ENCODE data around the gene ELMO1. TPM values are rescaled to one million over a fixed set of nuclear protein-coding genes. Genes with fewer than 3 reads are reported as not detected.
A peak's percentile ranks its signal among the peaks of the same experiment; 100 is the strongest.

ELMO1 gene
- total and polyA plus RNA-seq, 2 experiments from 2014 or later = 6.5 to 24.9 TPM

DNA sequence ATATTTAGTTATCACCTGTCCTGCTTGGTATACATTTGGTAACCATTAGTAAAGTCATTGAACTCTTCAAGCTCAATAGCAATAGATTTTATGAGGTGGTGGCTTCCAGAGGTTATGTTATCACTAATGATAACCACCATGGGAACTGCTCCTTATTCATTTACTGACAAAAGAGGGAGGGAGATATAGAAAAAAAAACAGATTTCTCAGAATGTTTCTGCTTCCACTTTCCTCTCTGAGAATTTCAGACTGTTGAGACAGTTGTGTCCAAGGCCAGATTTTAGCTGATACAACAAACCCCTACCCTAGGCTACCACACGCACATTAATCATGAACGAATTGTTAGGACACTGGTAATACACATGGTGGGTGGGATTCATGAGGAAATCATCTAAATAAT is 570.4 kb downstream of the ELMO1 start (continued):
- no peak for TF ChIP-seq CREB1 (CRISPR knock-in tag; IDR thresholded peaks at IDR 0.05; ENCODE audit: low read depth)

DNA sequence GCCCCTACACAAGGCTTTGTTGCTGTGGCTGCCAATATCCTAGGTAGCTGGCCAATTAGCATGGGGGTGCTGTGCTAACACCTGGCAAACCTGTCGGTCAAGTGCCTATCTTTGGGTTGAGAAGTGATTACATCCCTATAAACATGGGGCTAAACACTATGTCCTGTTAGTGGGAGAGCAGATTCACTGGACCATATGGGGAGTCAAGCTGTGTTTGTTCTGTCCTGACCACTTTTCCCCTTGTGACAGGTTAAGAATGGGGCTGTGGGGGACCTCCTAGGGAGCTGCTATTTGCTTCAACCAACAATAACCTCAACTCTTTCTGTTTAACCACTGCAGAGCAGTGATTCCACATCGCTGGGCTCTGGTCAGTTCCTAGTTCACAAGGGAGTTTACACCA is 572.9 kb downstream of the ELMO1 start:
- no peaks in the 10 kb centered on the region; the same call in 2 of the 3 replicates for H3K36me3 Mint-ChIP-seq (ENCODE audit: low read depth)
- H3K27ac Mint-ChIP-seq = no peak overlapping the region
- no peak for TF ChIP-seq EZH2 (IDR thresholded peaks at IDR 0.05; ENCODE audit: low read depth, unreplicated experiment)
- no peak for TF ChIP-seq JUNB (IDR thresholded peaks at IDR 0.05; ENCODE audit: unreplicated experiment)
- no peak for TF ChIP-seq STAT1 (IDR thresholded peaks at IDR 0.05; ENCODE audit: unreplicated experiment)
- TF ChIP-seq, protein P1, sequence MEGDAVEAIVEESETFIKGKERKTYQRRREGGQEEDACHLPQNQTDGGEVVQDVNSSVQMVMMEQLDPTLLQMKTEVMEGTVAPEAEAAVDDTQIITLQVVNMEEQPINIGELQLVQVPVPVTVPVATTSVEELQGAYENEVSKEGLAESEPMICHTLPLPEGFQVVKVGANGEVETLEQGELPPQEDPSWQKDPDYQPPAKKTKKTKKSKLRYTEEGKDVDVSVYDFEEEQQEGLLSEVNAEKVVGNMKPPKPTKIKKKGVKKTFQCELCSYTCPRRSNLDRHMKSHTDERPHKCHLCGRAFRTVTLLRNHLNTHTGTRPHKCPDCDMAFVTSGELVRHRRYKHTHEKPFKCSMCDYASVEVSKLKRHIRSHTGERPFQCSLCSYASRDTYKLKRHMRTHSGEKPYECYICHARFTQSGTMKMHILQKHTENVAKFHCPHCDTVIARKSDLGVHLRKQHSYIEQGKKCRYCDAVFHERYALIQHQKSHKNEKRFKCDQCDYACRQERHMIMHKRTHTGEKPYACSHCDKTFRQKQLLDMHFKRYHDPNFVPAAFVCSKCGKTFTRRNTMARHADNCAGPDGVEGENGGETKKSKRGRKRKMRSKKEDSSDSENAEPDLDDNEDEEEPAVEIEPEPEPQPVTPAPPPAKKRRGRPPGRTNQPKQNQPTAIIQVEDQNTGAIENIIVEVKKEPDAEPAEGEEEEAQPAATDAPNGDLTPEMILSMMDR (conservative IDR thresholded peaks at IDR 0.05; ENCODE audit: low read depth in 2 of 2) = no peak
- TF ChIP-seq, protein P2, sequence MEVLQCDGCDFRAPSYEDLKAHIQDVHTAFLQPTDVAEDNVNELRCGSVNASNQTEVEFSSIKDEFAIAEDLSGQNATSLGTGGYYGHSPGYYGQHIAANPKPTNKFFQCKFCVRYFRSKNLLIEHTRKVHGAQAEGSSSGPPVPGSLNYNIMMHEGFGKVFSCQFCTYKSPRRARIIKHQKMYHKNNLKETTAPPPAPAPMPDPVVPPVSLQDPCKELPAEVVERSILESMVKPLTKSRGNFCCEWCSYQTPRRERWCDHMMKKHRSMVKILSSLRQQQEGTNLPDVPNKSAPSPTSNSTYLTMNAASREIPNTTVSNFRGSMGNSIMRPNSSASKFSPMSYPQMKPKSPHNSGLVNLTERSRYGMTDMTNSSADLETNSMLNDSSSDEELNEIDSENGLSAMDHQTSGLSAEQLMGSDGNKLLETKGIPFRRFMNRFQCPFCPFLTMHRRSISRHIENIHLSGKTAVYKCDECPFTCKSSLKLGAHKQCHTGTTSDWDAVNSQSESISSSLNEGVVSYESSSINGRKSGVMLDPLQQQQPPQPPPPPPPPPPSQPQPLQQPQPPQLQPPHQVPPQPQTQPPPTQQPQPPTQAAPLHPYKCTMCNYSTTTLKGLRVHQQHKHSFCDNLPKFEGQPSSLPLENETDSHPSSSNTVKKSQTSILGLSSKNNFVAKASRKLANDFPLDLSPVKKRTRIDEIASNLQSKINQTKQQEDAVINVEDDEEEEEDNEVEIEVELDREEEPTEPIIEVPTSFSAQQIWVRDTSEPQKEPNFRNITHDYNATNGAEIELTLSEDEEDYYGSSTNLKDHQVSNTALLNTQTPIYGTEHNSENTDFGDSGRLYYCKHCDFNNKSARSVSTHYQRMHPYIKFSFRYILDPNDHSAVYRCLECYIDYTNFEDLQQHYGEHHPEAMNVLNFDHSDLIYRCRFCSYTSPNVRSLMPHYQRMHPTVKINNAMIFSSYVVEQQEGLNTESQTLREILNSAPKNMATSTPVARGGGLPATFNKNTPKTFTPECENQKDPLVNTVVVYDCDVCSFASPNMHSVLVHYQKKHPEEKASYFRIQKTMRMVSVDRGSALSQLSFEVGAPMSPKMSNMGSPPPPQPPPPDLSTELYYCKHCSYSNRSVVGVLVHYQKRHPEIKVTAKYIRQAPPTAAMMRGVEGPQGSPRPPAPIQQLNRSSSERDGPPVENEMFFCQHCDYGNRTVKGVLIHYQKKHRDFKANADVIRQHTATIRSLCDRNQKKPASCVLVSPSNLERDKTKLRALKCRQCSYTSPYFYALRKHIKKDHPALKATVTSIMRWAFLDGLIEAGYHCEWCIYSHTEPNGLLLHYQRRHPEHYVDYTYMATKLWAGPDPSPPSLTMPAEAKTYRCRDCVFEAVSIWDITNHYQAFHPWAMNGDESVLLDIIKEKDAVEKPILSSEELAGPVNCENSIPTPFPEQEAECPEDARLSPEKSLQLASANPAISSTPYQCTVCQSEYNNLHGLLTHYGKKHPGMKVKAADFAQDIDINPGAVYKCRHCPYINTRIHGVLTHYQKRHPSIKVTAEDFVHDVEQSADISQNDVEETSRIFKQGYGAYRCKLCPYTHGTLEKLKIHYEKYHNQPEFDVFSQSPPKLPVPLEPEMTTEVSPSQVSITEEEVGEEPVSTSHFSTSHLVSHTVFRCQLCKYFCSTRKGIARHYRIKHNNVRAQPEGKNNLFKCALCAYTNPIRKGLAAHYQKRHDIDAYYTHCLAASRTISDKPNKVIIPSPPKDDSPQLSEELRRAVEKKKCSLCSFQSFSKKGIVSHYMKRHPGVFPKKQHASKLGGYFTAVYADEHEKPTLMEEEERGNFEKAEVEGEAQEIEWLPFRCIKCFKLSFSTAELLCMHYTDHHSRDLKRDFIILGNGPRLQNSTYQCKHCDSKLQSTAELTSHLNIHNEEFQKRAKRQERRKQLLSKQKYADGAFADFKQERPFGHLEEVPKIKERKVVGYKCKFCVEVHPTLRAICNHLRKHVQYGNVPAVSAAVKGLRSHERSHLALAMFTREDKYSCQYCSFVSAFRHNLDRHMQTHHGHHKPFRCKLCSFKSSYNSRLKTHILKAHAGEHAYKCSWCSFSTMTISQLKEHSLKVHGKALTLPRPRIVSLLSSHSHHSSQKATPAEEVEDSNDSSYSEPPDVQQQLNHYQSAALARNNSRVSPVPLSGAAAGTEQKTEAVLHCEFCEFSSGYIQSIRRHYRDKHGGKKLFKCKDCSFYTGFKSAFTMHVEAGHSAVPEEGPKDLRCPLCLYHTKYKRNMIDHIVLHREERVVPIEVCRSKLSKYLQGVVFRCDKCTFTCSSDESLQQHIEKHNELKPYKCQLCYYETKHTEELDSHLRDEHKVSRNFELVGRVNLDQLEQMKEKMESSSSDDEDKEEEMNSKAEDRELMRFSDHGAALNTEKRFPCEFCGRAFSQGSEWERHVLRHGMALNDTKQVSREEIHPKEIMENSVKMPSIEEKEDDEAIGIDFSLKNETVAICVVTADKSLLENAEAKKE (CRISPR knock-in tag; IDR thresholded peaks at IDR 0.05) = no peak
- DNase-seq (ENCODE audit: low spot score) (peak; percentile 29), ATAC-seq (peak; percentile 82)
- no peaks in the 10 kb centered on the region for H3K9me3 Mint-ChIP-seq
- no peak overlapping the region for H2AFZ ChIP-seq
- H3K27me3 Mint-ChIP-seq (ENCODE audit: insufficient read depth, low read depth, poor library complexity) = peaks cover 3% of the 10 kb centered on the region
- H3K4me2 ChIP-seq = peak overlapping the region; percentile 28; the same call in 1 of the 2 replicates
- H3K4me3 Mint-ChIP-seq = no peak overlapping the region
- no peak overlapping the region for H3K27ac ChIP-seq (ENCODE audit: low read depth)
- H3K4me1 ChIP-seq (ENCODE audit: insufficient read depth) = peaks cover 24% of the 10 kb centered on the region
- no peak overlapping the region for H3K4me3 ChIP-seq
- no peaks in the 10 kb centered on the region for H3K36me3 ChIP-seq (ENCODE audit: insufficient read depth)
- peaks cover 24% of the 10 kb centered on the region for H3K4me1 Mint-ChIP-seq
- H3F3A ChIP-seq (replicated peaks; ENCODE audit: low read depth) = no peaks in the 10 kb centered on the region
- H3K9me2 ChIP-seq (ENCODE audit: insufficient read depth) = peaks cover 14% of the 10 kb centered on the region
- H4K20me1 ChIP-seq (replicated peaks; ENCODE audit: insufficient read depth) = no peaks in the 10 kb centered on the region
- H3K27me3 ChIP-seq (ENCODE audit: insufficient read depth) = no peaks in the 10 kb centered on the region
- H3K79me2 ChIP-seq (replicated peaks; ENCODE audit: insufficient read depth) = no peaks in the 10 kb centered on the region

All from GM23338 (cell line).